Right lobe of liver (tissue), 4 donors: ENCODE data around the gene ID1.
"Not testable (repeated sequence)": the region's sequence is repeated elsewhere in the genome, so short reads cannot be mapped to it uniquely, and the experiment has no call there.

Source experiments
- POLR2A ChIP-seq: fragments of 450-650 bp; IDR thresholded peaks from one replicate; pipeline ENCODE4 v1.6.1; 2017; ENCODE audit warnings: antibody characterized with exemption, mild to moderate bottlenecking
- TF ChIP-seq, protein P1 (sequence below), 4 donors: fragments of 200-600 bp in 3 of 4; fragments of 450-650 bp in 1 of 4; IDR thresholded peaks; one replicate each; pipeline versions ENCODE4 v1.5.1 to v1.8.0; 2016 to 2022; ENCODE audit warnings: antibody characterized with exemption in 4 of 4, mild to moderate bottlenecking in 2 of 4
- donor health status: DM: no; HTN: no; CAD: no.
- donor health status: DM: no; HTN: no; CAD: no.
- donor health status: DM: no; HTN: yes; CAD: no.

DNA sequence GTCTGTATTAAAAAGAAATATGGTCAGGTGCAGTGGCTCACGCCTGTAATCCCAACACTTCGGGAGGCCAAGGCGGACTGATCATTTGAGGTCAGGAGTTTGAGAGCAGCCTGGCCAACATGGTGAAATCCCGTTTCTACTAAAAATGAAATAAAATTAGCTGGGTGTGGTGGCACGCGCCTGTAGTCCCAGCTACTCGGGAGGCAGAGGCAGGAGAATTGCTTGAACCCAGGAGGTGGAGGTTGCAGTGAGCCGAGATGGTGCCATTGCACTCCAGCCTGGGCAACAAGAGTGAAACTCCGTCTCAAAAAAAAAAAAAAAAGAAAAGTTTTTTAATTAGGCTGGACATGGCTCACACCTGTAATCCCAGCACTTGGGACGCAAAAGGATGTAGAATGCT is 30.1 kb upstream of the ID1 start:
- TF ChIP-seq POLR2A, result not testable (repeated sequence)
- TF ChIP-seq, protein P1, sequence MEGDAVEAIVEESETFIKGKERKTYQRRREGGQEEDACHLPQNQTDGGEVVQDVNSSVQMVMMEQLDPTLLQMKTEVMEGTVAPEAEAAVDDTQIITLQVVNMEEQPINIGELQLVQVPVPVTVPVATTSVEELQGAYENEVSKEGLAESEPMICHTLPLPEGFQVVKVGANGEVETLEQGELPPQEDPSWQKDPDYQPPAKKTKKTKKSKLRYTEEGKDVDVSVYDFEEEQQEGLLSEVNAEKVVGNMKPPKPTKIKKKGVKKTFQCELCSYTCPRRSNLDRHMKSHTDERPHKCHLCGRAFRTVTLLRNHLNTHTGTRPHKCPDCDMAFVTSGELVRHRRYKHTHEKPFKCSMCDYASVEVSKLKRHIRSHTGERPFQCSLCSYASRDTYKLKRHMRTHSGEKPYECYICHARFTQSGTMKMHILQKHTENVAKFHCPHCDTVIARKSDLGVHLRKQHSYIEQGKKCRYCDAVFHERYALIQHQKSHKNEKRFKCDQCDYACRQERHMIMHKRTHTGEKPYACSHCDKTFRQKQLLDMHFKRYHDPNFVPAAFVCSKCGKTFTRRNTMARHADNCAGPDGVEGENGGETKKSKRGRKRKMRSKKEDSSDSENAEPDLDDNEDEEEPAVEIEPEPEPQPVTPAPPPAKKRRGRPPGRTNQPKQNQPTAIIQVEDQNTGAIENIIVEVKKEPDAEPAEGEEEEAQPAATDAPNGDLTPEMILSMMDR (IDR thresholded peaks at IDR 0.05), result not testable (repeated sequence)
